ENCODE results near the gene TDRD10.
"Not testable (repeated sequence)": the region's sequence is repeated elsewhere in the genome, so short reads cannot be mapped to it uniquely, and the experiment has no call there.

- TF ChIP-seq, protein P1, sequence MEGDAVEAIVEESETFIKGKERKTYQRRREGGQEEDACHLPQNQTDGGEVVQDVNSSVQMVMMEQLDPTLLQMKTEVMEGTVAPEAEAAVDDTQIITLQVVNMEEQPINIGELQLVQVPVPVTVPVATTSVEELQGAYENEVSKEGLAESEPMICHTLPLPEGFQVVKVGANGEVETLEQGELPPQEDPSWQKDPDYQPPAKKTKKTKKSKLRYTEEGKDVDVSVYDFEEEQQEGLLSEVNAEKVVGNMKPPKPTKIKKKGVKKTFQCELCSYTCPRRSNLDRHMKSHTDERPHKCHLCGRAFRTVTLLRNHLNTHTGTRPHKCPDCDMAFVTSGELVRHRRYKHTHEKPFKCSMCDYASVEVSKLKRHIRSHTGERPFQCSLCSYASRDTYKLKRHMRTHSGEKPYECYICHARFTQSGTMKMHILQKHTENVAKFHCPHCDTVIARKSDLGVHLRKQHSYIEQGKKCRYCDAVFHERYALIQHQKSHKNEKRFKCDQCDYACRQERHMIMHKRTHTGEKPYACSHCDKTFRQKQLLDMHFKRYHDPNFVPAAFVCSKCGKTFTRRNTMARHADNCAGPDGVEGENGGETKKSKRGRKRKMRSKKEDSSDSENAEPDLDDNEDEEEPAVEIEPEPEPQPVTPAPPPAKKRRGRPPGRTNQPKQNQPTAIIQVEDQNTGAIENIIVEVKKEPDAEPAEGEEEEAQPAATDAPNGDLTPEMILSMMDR (conservative IDR thresholded peaks at IDR 0.05; ENCODE audit: low read depth, low read length) = not testable (repeated sequence)
- TF ChIP-seq POLR2A (IDR thresholded peaks at IDR 0.05; ENCODE audit: low read depth, low read length); USF2 (IDR thresholded peaks at IDR 0.05; ENCODE audit: low read depth, low read length); NFE2L2 (IDR thresholded peaks at IDR 0.05; ENCODE audit: low read depth, low read length); MXI1 (IDR thresholded peaks at IDR 0.05; ENCODE audit: borderline replicate concordance, low read depth, low read length); RAD21 (IDR thresholded peaks at IDR 0.05; ENCODE audit: low read length); SMC3 (IDR thresholded peaks at IDR 0.05; ENCODE audit: low read depth, low read length); MAZ (IDR thresholded peaks at IDR 0.05; ENCODE audit: borderline replicate concordance, low read depth, low read length); FOS (IDR thresholded peaks at IDR 0.05; ENCODE audit: low read depth, low read length); RCOR1 (IDR thresholded peaks at IDR 0.05; ENCODE audit: insufficient replicate concordance, low read length); CEBPB (IDR thresholded peaks at IDR 0.05; ENCODE audit: low read depth, low read length); BHLHE40 (IDR thresholded peaks at IDR 0.05; ENCODE audit: low read depth, low read length); CHD1 (IDR thresholded peaks at IDR 0.05; ENCODE audit: low read depth, low read length): not testable (repeated sequence)
Observed at GRCh38 chr1:154531950-154532349, 29.9 kb downstream of the TDRD10 start.

Data from IMR-90 (cell line).